Measurements from ENCODE around the gene ETS2.

The ETS2 gene

DNA sequence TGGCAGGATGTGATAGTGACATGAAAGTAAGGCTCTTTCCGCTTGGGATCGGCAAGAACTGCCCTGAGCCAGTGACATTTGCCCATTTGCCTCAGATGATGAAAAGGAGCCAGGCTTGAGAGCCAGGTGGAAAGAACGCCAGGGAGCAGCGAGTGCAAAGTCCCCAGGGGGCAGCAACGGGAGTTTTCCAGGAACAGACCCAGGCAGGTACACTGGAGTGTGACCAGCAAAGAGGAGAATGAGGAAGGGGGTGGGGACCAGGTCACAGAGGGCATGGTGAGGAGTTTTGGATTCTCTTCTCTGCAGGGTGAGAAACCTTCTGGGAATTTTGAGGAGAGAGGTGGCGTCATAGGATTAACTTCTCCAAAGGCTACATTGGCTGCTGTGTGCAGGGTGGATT is 10.8 kb upstream of the ETS2 start:
- no peak for DNase-seq (ENCODE audit: low read depth)
- TF ChIP-seq, protein P1, sequence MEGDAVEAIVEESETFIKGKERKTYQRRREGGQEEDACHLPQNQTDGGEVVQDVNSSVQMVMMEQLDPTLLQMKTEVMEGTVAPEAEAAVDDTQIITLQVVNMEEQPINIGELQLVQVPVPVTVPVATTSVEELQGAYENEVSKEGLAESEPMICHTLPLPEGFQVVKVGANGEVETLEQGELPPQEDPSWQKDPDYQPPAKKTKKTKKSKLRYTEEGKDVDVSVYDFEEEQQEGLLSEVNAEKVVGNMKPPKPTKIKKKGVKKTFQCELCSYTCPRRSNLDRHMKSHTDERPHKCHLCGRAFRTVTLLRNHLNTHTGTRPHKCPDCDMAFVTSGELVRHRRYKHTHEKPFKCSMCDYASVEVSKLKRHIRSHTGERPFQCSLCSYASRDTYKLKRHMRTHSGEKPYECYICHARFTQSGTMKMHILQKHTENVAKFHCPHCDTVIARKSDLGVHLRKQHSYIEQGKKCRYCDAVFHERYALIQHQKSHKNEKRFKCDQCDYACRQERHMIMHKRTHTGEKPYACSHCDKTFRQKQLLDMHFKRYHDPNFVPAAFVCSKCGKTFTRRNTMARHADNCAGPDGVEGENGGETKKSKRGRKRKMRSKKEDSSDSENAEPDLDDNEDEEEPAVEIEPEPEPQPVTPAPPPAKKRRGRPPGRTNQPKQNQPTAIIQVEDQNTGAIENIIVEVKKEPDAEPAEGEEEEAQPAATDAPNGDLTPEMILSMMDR (conservative IDR thresholded peaks at IDR 0.05; ENCODE audit: low read length), result no peak

DNA sequence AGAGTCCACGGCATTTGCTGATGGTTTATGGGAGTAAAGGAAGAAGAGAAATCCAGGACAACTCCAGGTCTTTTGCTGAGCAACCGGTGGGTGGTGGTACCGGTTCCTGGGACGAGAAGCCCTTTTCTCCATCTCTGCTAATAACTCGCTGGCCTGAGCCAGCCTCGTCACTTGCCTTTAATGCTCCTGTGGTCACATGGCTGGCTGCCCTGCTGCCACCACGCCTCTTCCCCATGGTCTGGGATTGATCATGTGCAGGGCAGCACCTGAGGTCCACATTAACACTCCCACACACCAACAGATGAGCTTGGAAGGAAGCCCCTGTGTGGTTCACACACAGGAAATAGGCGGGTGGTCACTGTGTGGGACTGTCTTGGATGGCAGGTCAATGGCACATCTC is 10.3 kb upstream of the ETS2 start:
- H3K4me3 ChIP-seq (ENCODE audit: low read length), result no peak overlapping the region
- TF ChIP-seq, protein P1 (conservative IDR thresholded peaks at IDR 0.05; ENCODE audit: low read length), result no peak
- no peak for DNase-seq (ENCODE audit: low read depth)

More for the DNA sequence above, 10.8 kb upstream of the ETS2 start:
- no peak overlapping the region for H3K4me3 ChIP-seq (ENCODE audit: low read length)

DNA sequence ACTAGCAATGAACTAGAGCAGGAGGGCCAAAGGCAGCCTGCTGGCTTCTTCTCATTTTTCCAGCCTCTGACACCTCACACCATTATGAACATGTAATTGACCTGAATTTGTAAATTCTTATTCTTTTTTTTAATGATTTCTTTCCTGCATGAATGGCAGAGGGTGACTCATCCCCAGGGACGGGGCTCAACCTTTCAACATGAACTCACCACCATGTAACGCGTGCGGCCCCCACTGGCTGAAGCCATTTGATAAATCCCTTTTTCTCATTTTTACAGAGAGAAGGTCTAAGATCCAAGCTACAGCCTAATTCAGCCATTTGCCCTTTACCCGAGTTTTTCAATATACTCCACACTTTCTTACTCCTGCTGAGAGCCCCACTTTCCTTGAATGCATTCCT is 9.3 kb upstream of the ETS2 start:
- no peak for DNase-seq (ENCODE audit: low read depth)
- no peak overlapping the region for H3K4me3 ChIP-seq (ENCODE audit: low read length)
- TF ChIP-seq, protein P1 (conservative IDR thresholded peaks at IDR 0.05; ENCODE audit: low read length), result no peak

DNA sequence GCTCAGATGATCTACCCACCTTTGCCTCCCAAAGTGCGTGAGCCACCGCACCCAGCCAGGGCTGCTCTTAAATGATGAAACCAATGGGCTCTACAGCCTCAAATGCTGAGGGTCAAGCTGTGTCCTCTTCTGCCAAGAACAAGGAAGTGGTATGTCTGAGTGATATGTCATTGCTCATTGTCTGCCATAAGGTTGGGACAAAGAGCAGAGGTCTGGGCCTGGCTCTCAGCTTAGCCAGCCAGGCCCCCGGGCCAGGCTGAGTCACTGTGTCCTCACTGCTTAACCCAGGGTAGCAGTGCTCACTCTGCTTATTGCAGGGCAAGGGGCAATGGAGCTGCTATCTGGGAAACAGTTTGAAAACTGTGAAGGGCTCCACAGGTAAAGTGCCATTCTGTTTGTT is 8.3 kb upstream of the ETS2 start:
- TF ChIP-seq, protein P1 (conservative IDR thresholded peaks at IDR 0.05; ENCODE audit: low read length), result no peak
- DNase-seq (ENCODE audit: low read depth), result no peak
- no peak overlapping the region for H3K4me3 ChIP-seq (ENCODE audit: low read length)

DNA sequence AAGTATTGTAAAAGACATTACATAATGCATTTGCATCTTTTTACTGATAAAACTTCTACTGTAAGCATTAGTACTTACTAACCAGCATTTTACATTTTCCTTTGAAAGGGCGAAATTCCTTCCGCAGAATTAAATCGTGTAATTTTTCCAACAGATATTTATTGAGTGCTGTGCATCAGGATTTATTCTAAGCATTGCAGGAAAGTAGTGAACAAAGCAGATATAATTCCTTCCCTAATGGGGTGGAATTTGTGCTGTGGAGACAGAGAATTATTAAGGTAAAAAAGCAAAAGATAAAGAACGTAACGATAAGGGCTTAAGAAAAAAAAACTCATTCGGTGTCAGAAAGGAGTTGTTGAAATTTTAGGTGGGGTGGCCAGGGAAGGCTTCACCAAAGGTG is 7.6 kb upstream of the ETS2 start:
- TF ChIP-seq, protein P1 (conservative IDR thresholded peaks at IDR 0.05; ENCODE audit: low read length), result no peak
- H3K4me3 ChIP-seq (ENCODE audit: low read length), result no peak overlapping the region
- no peak for DNase-seq (ENCODE audit: low read depth)

DNA sequence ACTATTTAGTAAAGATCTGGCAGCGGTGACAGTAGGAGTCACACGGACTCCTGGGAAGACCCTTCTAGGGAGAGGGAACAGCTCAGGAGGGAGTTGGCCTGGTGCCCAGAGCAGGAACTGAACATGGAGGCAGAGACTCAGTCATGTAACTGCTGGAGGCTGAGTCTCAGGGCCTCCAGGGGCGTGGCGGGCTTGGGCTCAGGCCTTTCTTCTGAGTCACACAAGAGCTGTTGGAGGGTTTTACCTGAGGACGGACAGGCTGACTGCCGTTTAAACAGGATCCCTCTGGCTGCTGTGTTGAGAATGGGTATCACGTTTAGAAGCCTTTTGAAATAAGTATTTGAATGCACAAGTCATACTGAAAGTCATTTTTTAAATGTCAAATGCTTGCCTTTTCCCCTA is 7.2 kb upstream of the ETS2 start:
- no peak for DNase-seq (ENCODE audit: low read depth)
- H3K4me3 ChIP-seq (ENCODE audit: low read length), result no peak overlapping the region

DNA sequence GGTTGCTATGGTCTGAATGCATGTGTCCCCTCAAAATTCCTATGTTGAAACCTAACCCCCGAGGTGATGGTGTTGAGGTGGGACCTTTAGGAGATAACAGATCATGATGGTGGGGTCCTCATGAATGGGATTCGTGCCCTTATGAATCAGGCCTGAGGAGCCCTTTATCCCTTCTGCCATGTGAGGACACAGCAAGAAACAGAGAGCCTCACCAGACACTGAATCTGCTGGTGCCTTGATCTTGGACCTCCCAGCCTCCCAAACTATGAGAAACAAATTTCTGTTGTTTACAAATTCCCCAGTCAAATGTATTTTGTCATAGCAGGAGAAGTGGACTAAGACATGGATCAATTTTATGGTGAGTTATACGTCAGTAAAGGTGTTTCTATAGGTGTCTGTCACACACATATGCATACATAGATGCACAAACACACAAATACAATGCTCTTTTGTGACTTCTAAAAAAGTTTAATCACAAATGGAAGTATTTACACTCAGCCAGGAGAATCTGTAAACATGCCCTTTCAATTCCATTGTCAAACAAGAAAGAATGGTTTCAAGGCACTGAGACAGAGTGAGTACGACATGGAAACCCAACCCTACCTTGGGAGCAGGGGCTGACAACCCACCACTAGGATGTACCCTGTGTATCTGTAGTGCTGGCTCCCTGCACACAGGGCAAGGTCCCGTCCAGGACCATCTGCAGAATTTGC is 5.5 kb upstream of the ETS2 start:
- TF ChIP-seq, protein P1 (conservative IDR thresholded peaks at IDR 0.05; ENCODE audit: low read length), result no peak
- no peak for DNase-seq (ENCODE audit: low read depth)
- H3K4me3 ChIP-seq (ENCODE audit: low read length), result no peak overlapping the region

More for the DNA sequence above, 7.2 kb upstream of the ETS2 start:
- TF ChIP-seq, protein P1 (conservative IDR thresholded peaks at IDR 0.05; ENCODE audit: low read length), result no peak

Measured in AG10803 (cell line).